HL-60 (cell line): ENCODE measurements around the gene RECK.

ENCODE experiments used
- CTCF ChIP-seq: IDR thresholded peaks from one replicate; pipeline ENCODE4 v1.5.1; 2011; ENCODE audit warnings: low read length, control low read depth, inconsistent platforms; ENCODE audit not compliant: insufficient read depth
- GABPA ChIP-seq: IDR thresholded peaks from 2 replicates; pipeline ENCODE4 v1.6.1; 2012; ENCODE audit warnings: low read depth
- POLR2AphosphoS5 ChIP-seq: IDR thresholded peaks from 2 replicates; pipeline ENCODE4 v1.6.1; 2012; ENCODE audit warnings: low read depth
- TF ChIP-seq, protein P1 (sequence below): IDR thresholded peaks from 2 replicates; pipeline ENCODE4 v1.6.1; 2012; ENCODE audit warnings: low read depth; ENCODE audit not compliant: insufficient replicate concordance

DNA sequence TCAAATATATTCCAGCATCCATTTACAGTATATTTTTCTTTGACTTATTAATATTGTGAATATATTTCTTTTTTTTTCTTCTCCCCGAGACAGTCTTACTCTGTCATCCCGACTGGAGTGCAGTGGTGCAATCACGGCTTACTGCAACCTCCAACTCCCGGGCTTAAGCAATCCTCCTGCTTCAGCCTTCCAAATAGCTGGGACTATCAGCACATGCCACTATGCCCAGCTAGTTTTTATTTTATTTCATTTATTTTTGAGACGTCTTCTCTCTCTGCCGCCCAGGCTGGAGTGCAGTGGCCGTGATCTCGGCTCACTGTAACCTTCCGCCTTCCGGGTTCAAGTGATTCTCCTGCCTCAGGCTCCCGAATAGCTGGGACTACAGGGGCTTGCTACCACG lies 92.4 kb downstream of the RECK start:
- TF ChIP-seq CTCF (no peak), POLR2AphosphoS5 (no peak; the same call in 1 of the 2 replicates), GABPA (no peak)
- TF ChIP-seq, protein P1, sequence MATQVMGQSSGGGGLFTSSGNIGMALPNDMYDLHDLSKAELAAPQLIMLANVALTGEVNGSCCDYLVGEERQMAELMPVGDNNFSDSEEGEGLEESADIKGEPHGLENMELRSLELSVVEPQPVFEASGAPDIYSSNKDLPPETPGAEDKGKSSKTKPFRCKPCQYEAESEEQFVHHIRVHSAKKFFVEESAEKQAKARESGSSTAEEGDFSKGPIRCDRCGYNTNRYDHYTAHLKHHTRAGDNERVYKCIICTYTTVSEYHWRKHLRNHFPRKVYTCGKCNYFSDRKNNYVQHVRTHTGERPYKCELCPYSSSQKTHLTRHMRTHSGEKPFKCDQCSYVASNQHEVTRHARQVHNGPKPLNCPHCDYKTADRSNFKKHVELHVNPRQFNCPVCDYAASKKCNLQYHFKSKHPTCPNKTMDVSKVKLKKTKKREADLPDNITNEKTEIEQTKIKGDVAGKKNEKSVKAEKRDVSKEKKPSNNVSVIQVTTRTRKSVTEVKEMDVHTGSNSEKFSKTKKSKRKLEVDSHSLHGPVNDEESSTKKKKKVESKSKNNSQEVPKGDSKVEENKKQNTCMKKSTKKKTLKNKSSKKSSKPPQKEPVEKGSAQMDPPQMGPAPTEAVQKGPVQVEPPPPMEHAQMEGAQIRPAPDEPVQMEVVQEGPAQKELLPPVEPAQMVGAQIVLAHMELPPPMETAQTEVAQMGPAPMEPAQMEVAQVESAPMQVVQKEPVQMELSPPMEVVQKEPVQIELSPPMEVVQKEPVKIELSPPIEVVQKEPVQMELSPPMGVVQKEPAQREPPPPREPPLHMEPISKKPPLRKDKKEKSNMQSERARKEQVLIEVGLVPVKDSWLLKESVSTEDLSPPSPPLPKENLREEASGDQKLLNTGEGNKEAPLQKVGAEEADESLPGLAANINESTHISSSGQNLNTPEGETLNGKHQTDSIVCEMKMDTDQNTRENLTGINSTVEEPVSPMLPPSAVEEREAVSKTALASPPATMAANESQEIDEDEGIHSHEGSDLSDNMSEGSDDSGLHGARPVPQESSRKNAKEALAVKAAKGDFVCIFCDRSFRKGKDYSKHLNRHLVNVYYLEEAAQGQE: no peak
